NCI-H1436 (cell line): ENCODE measurements around the gene NACC2.

ENCODE experiments used
- DNase-seq: peaks from one replicate; lab custom pipeline; 2025; lab: John Stamatoyannopoulos, UW

The NACC2 gene

GRCh38 chr9:136010615-136011361 is 84.3 kb downstream of the NACC2 start:
- DNase-seq = no peak

- DNase-seq = no peak
Observed at GRCh38 chr9:136010176-136010575, 84.9 kb downstream of the NACC2 start.

- DNase-seq = no peak
Observed at GRCh38 chr9:136009516-136009915, 85.6 kb downstream of the NACC2 start.

- no peak for DNase-seq
Observed at GRCh38 chr9:136008693-136008997, 86.4 kb downstream of the NACC2 start.

- no peak for DNase-seq
Observed at GRCh38 chr9:136007934-136008692, 87.0 kb downstream of the NACC2 start.

GRCh38 chr9:136007276-136007933 is 87.7 kb downstream of the NACC2 start:
- DNase-seq = no peak

- DNase-seq = no peak
Observed at GRCh38 chr9:136006169-136006568, 88.9 kb downstream of the NACC2 start.

GRCh38 chr9:136004712-136005111 is 90.4 kb downstream of the NACC2 start:
- DNase-seq = no peak

GRCh38 chr9:136004219-136004618 is 90.9 kb downstream of the NACC2 start:
- no peak for DNase-seq

GRCh38 chr9:136003411-136004218 is 91.5 kb downstream of the NACC2 start:
- DNase-seq = no peak

- no peak for DNase-seq
Observed at GRCh38 chr9:136002881-136003280, 92.2 kb downstream of the NACC2 start.

GRCh38 chr9:136002215-136002614 is 92.9 kb downstream of the NACC2 start:
- DNase-seq = no peak

GRCh38 chr9:136001231-136001630 is 93.9 kb downstream of the NACC2 start:
- DNase-seq = no peak

- no peak for DNase-seq
Observed at GRCh38 chr9:135998410-135999071, 96.5 kb downstream of the NACC2 start.

GRCh38 chr9:135998016-135998380 is 97.1 kb downstream of the NACC2 start:
- no peak for DNase-seq

GRCh38 chr9:135997090-135998015 is 97.7 kb downstream of the NACC2 start:
- no peak for DNase-seq

- DNase-seq = no peak
Observed at GRCh38 chr9:135995816-135996215, 99.3 kb downstream of the NACC2 start.

GRCh38 chr9:135994501-135995192 is 100.4 kb downstream of the NACC2 start:
- DNase-seq = no peak

- DNase-seq = no peak
Observed at GRCh38 chr9:135993765-135994500, 101.2 kb downstream of the NACC2 start.

GRCh38 chr9:135993409-135993742 is 101.7 kb downstream of the NACC2 start:
- no peak for DNase-seq
